ENCODE data around the gene FNIP2.

The FNIP2 gene

DNA sequence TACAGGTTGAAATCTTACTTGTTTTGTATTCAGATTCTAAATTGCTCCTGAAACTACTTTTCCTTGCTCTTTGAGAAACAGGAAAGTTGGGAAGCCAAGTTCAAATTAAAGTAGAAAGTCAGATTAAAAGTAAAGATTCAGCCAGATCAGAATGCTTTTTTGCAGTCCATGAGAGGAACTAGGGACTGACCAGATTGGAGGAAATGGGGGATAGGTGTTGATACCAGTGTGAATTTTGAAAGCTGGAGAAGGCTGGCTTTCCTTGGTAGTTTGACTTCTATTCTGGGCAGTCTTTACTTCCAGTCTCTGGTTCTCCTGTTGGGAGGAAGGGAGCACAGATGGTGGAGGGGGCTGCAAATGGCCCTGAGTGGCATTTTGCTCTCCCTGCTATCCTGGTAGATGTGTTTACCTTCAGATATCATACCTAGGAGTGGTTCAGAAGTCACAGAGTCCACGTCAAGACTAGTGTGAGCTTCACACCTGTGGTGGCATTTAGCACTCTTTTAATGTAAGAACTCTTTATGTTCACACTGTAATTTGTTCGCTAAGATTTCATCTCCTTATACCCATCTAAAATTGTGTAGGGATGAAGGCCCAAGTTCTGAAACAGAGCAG, 68.8 kb downstream of the FNIP2 start:
- DNase-seq (ENCODE audit: low spot score) = no peak

DNA sequence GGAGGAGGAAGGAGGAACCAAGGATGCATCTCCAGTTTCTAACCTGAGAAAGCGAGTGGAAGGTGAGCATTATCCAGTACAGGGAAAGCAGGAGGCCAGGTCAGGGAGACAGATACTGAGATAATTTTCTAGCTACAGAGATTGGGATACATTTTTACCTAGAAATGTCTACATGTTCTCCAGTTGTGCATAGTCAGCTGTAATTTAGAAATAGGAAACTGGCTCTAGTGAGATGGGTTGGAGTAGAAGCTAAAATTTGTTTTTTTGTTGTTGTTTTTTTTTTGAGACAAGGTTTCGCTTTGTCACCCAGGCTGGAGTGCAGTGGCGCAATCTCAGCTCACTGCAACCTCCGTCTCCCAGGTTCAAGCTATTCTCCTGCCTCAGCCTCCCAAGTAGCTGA, 71.3 kb downstream of the FNIP2 start:
- no peak for DNase-seq (ENCODE audit: low spot score)

DNA sequence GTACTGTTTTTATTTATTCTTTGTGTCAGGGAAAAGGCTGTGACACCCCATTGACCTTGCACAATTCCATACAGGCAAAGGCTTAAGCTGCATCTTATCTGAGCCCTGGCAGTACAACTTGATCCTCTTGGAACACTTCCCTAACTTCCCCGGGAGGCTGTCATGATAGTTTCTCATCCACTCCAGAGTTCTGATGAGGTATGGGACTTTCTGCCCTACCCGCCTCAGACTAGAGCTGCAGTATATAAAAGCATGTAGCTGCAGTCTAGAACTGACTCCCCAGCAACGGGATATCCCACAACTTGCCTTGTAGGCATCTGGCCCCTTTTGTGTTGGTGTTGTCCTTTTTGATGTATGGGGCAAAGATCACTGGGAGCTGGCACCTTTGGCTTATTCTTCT, 72.7 kb downstream of the FNIP2 start:
- DNase-seq (ENCODE audit: low spot score) = no peak

DNA sequence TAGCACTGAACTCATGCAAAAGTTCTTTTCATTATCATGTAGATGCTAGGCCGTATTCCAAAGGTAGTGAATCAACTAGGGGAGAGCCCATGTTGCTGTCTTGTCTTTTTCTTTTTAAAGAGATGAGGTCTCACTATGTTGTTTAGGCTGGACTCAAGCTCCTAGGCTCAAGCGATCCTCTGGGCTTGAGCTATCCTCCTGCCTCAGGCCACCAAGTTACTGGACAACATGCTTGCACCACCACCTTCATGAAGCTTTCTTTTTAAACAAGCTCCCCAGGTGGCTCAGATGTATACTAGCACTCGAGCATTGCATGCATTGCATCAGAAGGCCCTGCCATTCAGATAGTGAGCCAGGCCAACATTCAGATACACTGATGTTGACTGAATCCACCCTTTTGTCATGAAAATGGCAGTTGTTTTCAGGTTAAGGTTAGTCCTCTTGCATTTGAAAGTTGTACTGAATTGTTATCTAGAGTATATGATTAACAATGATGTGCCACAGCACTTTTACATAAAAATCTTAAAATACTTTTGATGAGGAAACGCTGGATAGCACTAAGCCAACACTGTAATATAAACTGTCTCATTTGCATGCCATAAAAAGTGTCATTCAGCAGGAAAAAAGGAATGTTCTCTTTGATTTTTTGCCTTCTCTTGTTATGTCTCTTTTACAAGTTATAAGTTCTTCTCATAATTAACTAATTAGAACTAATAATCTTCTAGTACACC, 76.7 kb downstream of the FNIP2 start:
- DNase-seq (ENCODE audit: low spot score) = no peak

DNA sequence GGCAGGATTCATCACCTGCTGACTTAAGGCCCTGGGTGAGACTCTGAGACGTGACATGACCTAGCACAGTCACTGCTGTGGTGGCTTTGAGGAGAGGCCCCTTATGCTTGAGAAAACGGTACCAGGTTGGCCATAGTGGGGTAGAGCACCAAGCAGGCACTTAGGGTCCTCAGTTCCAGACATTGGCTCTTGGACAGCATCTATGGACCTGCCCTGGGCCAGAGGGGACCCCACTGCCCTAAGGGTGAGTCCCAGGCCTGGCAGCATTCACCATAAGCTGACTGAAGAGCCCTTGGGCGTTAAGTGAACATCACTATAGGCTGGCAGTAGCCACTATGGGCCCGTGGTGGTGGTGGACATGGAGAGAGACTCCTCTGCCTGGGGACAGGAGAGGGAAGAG, 78.7 kb downstream of the FNIP2 start:
- no peak for DNase-seq (ENCODE audit: low spot score)

DNA sequence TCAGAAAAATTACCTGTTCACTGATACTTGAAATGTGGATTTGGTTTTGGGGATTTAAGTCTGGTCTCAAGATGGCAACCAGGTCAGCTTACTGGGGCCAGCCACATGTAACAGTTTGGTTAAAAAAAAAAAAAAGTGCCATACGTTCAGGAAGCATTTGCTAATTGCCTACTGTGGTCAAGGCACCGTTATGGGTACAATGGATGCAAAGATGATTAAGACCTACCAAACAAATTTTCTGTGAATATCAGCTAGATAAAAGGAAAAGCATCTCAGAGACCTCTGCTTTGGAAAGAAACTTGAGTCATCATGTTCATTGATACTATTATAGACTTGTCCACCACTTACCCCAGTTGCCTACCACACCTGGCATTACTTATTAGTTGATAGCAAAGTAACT, 80.9 kb downstream of the FNIP2 start:
- no peak for DNase-seq (ENCODE audit: low spot score)

DNA sequence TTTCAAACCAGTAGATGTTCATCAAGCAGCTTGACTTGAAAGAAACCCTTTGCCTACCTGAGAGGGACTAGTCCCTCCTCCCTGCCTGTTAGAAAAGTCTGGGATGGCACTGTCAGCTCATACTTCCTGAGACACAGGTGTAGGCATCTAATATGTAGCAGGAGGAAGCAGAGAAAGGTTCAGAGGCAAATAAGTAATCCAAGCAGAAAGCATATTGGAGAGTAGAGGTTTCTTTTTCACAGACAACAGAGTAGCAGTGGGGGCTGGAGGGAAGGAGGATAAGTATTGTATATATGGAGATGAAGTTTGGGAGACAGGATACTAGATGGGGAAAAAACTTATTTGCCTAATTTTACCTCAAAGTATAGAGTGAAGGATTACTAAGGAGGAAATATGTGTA, 81.5 kb downstream of the FNIP2 start:
- peak; percentile 41 for DNase-seq (ENCODE audit: low spot score)

DNA sequence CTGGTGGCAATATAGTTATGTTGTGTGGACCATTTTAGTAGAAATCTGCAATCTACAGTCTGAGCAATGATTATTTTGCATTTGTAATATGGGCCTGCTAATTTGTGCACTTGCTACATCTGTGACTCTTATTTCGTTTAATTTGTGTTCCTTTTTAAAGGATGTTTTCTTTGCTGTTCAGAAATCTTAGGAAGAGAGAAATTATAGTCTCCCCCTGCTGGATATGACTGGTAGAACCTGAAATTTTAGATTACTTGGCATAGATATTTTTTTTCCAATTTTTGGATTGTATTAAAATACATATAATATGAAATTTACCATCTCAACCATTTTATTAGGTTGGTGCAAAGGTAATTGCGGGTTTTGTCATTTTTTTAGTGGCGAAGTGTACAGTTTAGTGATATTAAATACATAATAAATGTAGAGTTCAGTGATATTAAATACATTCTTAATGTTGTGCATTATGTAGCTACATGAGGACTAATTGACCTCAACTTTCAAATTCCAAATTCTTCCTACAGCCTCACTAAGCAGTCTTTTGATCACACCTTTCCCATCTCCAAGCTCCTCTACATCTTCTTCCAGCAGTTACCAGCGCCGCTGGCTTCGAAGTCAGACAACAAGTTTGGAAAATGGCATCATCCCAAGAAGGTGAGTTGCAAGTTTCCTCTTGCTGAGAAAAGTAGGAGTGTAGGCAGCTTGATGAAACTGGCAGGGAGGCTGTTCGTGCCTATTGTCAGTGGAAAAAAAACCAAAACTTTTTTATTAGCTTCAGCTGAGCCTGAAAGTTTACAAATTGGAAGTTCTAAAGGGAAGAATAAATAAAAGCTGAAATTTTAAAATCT, 82.2 kb downstream of the FNIP2 start:
- peak; percentile 43 for DNase-seq (ENCODE audit: low spot score)

DNA sequence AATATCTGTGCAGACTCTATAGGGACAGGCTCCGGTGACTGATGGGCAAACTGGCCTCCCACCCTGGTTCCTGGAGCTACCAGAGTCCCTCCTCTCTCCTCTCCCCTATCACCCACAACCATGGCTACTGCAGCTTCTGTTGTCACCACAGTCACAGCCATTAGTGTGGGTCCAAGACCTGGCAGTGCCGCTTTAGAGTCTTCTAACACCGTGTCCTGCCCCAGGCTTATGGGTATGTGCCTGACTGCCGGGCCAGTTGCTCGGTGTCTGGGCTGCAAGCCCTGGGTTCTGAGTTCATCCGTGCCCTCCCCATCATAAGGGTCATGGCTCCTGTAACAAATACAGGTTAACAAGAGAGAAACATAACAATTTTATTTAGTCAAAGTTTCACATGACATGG, 85.4 kb downstream of the FNIP2 start:
- no peak for DNase-seq (ENCODE audit: low spot score)

DNA sequence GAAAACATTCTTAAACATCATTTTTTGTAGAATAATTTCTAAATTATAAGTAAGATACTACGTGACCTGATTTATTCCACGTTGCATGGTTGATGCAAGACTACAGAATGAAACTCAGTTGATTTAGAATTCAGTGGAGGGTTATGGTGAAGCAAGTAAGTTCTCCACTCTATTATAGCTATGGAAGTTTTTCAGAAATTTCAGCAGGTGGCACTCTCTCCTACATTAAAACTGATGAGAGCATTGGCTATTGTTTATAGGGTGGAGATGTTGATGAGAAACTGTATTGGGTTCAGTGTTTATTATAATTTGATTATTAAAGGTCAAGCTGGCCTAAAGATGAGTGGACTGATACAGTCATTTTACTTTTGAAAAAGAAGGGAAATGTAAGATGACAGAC, 88.0 kb downstream of the FNIP2 start:
- peak; percentile 65 for DNase-seq (ENCODE audit: low spot score)

DNA sequence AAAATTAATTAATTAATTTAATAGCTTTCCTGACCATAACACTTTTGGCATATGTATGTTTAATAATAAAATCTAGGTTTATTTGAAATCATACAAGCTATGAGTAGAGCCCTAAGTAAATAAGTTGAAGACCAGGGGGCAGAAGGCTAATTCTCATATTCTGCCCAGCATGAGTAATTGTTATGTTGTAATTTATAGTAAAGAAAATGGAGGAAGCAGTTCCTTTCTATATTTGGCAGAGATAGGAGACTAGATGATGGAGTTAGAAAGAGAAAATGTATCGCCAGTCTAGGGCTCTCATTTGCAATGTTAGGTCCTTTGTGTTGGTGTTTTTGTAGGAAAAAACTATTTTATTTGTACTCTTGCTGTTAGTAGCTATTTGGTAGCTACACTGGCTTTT, 89.1 kb downstream of the FNIP2 start:
- no peak for DNase-seq (ENCODE audit: low spot score)

DNA sequence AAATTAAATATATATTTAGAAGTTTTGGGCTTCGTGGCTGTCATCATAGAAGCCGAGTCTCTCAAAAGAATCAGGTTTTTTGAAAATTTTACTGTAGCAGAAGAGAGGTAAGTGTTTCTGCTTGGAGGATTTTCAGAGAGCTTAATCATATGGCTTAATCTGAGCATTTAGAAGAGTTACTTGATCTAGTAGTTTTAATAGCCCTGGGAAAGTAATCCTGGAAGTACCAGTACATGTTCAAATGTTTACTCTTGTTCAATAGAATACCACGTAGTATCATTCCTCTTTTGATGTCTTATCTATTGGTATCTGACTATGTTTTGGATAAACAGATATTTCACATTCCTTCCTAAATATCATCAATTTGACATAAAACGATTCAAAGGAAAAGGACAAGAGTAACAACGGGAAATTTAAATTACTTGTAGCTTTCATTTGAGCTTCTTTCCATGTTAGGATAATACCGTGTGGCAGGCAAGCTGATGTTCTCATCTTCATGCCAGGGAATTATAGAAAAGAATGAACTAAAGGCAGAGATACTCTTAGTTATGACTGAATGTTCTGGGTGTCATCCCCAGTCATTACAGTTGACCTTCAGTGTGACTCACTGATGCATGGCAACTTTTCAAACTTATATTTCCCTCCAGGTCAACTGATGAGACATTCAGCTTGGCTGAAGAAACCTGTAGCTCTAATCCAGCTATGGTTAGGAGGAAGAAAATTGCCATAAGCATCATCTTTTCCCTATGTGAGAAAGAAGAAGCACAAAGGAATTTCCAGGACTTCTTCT, 89.8 kb downstream of the FNIP2 start:
- DNase-seq (ENCODE audit: low spot score) = peak; percentile 44

DNA sequence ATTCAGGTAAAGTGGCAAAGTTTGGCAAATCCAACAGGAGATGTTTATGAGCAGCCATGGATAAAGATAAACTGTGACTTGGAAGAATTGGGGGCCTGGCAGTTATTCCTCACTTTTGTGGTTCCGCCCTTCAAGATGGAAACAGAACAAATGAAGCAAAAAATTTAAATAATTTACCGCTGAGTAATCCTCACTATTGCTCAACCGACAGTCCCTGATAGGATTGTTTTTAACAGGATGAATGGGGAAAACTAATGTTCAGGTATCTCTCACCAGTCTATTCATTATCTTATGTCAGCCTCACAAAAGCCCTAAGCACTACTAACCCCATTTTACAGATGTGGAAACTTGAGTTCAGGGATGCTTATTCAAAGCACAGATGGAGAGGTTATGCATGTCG, 90.8 kb downstream of the FNIP2 start:
- no peak for DNase-seq (ENCODE audit: low spot score)

DNA sequence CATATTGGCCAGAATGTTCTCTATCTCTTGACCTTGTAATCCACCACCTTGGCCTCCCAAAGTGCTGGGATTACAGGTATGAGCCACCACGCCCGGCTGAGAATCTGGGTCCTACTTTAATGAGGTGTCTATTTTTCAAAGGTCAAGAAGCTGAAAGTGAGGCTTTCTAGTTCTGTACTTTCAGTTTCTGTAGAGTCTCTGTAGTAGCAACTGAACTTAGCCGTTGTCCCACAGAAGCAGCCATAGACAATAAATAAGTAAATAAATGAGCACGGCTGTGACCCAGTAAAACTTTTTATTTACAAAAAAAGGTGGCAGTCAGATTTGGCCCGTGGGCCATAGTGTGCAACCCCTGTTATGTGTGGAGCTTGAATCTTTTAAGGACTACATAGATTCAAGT, 92.0 kb downstream of the FNIP2 start:
- no peak for DNase-seq (ENCODE audit: low spot score)

DNA sequence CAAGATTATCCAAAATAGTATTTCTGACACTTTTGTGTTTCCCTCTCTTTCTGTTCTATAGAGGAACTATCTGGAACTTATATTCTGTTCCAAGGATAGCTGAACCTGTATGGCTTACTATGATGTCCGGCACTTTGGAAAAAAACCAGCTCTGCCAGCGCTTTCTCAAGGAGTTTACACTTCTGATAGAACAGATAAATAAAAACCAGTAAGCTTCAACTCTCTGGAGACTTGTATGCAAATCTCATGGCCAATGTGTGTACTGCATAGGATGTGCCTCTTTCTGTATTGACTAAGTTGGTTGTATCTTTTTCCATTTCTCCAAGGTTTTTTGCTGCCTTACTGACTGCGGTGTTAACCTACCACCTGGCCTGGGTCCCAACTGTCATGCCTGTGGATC, 92.5 kb downstream of the FNIP2 start:
- no peak for DNase-seq (ENCODE audit: low spot score)

DNA sequence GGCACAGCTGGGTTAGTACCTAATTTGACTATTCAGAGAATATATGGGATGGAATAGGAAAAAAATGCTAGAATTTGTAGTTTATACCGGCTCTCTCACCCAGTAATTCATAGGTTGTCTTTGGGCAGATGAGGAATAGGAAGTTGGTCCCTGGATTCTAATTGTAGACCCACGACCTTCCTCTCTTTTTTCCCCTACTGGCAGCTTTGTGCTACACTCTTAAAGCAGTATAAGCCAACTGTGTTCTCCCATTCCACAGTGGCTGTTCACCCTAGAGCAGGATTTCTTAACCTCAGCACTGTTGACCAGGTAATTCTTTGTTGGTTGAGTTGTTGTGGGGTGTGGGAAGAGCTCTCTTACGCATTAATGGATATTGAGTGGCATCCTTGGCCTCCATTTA, 92.9 kb downstream of the FNIP2 start:
- DNase-seq (ENCODE audit: low spot score) = no peak

DNA sequence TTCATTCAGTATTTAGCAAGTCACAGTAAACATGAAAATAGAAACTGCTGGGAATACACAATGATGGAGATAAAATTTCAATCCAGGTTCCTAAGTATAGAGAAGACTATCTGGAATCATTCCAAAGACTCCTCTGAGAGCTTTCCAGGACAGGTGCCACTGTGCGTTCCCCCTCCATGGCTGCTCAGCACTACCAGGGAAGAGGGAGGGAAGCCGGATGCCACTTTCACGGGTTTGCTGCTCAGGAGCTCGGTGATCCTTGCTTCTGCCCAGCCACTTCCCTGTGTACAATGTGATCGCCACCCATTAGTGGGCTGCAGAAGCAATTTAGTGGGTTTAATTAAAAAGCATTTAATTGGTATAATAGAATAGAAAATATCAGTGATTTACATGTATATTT, 94.5 kb downstream of the FNIP2 start:
- no peak for DNase-seq (ENCODE audit: low spot score)

DNA sequence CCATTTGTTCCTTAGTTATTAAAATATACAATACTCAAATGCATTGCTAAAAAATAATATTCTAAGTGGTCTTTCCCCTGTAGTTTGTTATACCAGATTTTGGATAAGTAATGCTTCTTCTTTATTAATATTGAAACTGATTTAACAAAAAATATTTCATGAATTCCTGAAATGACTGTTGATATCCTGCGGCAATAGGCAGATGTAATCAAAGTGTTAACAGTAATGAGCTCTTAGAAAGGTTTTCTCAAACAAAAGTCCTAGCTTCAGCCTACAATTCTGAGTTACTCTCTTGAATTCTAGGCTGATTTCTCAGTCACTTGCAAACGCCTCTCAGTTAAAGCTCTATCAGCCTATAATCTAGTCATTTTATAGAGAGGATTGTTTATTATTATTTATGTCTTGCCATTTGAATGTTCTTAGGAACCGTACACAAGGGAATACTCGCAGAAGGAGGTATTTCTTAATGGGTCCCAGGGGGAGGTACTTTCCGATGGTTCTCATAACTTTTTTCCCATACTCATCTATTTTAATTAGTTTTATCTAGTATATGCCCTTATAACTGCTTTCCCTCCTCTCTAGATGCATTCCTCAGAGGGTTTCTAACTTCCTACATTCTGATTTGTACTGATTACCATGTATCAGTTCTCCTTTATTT, 96.8 kb downstream of the FNIP2 start:
- no peak for DNase-seq (ENCODE audit: low spot score)

DNA sequence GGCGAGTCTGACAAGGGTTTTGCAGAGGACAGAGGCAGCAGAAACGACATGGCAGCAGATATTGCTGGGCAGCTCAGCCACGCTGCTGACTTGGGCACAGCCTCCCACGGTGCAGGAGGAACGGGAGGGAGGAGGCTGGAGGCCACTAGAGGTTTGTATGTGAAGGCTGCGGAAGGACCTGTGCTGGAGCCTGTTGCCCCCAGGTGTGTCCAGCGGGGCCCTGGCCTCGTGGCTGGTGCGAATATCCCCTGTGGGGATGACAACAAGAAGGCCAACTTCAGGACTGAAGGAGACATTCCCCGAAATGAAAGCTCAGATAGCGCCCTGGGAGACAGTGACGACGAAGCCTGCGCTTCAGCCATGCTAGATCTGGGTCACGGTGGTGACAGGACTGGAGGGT, 100.2 kb downstream of the FNIP2 start:
- DNase-seq (ENCODE audit: low spot score) = no peak

DNA sequence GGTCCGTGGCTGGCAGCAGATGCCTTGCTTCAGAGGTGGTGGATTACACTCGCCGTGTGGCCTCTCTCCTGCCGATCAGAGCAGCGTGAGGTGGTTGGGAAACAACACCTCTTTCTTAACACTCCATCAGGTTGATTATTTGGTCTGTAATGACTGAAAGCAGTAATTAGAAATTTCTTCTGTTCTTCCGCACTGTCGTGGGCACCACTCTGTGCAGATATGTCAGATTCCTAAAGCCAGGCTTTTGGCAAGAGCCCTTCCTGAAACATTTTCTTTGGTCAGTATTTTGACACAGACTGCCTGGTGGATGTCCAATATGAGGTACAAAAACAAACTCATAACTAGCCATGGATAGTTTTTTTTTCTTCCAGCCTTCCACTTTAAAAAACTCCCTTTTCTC, 100.9 kb downstream of the FNIP2 start:
- no peak for DNase-seq (ENCODE audit: low spot score)

DNA sequence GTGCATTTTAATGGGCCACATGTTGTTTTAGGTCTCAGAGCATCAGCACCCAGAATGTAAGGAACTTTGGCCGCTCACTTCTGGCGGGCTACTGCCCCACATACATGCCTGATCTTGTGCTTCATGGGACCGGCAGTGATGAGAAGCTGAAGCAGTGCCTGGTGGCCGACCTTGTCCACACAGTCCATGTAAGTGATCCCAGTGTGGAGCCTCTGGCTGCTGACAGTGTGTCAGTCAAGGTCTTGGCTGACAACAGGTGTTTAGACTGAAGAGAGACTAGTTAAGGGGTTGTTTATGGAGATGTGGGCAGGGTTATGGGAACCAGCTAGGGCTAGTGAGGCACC, 101.4 kb downstream of the FNIP2 start:
- no peak for DNase-seq (ENCODE audit: low spot score)
